K562 (cell line): ENCODE results near the gene CCDC148. TPM values are rescaled to one million over a fixed set of nuclear protein-coding genes. Genes with fewer than 3 reads are reported as not detected.
A peak's percentile ranks its signal among the peaks of the same experiment; 100 is the strongest.

Experiments used
- ATAC-seq: fragments of 200-7000 bp; cut with Tn5 transposase; 3 replicates; pipeline ENCODE4 v1.9.1; 2020; ENCODE audit warnings: moderate library complexity
- BruUV-seq: library from RNA; stranded (reverse); fragments of 400-500 nt; replicated peaks from 2 replicates; lab custom pipeline; 2021; lab: Mats Ljungman, UMichigan
- CTCF ChIA-PET: fragments of 300-600 bp; formaldehyde crosslinking; extraction: SDS; loops from one replicate; lab custom pipeline; 2021; ENCODE audit warnings: low intra/inter-chr PET ratio; lab: Yijun Ruan, JAX
- POLR2A ChIA-PET: fragments of 300-600, 350-650 bp; sonication (Branson Sonifier 250); formaldehyde crosslinking; extraction: SDS; loops from one replicate; lab custom pipeline; 2021; ENCODE audit warnings: antibody characterized with exemption, inconsistent platforms; lab: Yijun Ruan, JAX
- DNase-seq, 4 experiments: peaks; one replicate each; pipeline versions ENCODE4 v3.0.0 to v3.0.0-alpha.2; 2011 to 2018; ENCODE audit warnings: low spot score in 3 of 4, mixed read lengths in 3 of 4; ENCODE audit errors: extremely low read depth in 1 of 4
- FAIRE-seq: peaks from 2 replicates; lab custom pipeline; 2011; peaks lifted over from hg19 to GRCh38; lab: Jason Lieb, UNC
- H2AFZ ChIP-seq: 2 replicates; pipeline ENCODE4 v1.6.0; 2011; ENCODE audit warnings: low read depth, low read length, control low read depth, inconsistent platforms
- H3K27ac ChIP-seq: fragments of 200-600 bp; 3 replicates; pipeline ENCODE4 v1.8.0; 2011; ENCODE audit warnings: low read depth, mild to moderate bottlenecking, control low read depth, inconsistent platforms, low read length, moderate library complexity, mixed read lengths; ENCODE audit errors: extremely low read depth
- H3K27me3 ChIP-seq, 2 experiments: fragments of 300-600 bp in 1 of 2; 2 replicates in 1 of 2; 3 replicates in 1 of 2; pipeline versions ENCODE4 v1.6.0 to v1.8.0; 2011; ENCODE audit warnings: inconsistent platforms in 2 of 2, low read length in 2 of 2, mild to moderate bottlenecking in 1 of 2, mixed read lengths in 1 of 2, moderate library complexity in 1 of 2; ENCODE audit not compliant: control insufficient read depth in 2 of 2, insufficient read depth in 2 of 2
- H3K36me3 ChIP-seq: fragments of 300-600 bp; 3 replicates; pipeline ENCODE4 v1.8.0; 2011; ENCODE audit warnings: mild to moderate bottlenecking, low read length, inconsistent platforms; ENCODE audit not compliant: control insufficient read depth, insufficient read depth
- H3K4me1 ChIP-seq, 2 experiments: fragments of 200-600 bp in 1 of 2; replicated peaks in 1 of 2; 2 replicates in 1 of 2; 3 replicates in 1 of 2; pipeline versions ENCODE4 v1.5.1 to v1.8.0; 2011; ENCODE audit warnings: inconsistent platforms in 2 of 2, low read length in 2 of 2, mild to moderate bottlenecking in 1 of 2, mixed read lengths in 1 of 2, moderate library complexity in 1 of 2; ENCODE audit not compliant: control insufficient read depth in 2 of 2, insufficient read depth in 2 of 2
- H3K4me2 ChIP-seq: 2 replicates; pipeline ENCODE4 v1.6.1; 2011; ENCODE audit warnings: low read length, control low read depth, inconsistent platforms, mixed read lengths; ENCODE audit not compliant: insufficient read depth
- H3K4me3 ChIP-seq: fragments of 200-600 bp; sonication (generic), shearing (Covaris generic); 2 replicates; pipeline ENCODE4 v1.5.1; 2016; ENCODE audit warnings: control low read depth, inconsistent platforms
- H3K79me2 ChIP-seq: fragments of 200-600 bp; 3 replicates; pipeline ENCODE4 v1.8.0; 2011; ENCODE audit warnings: low read length, inconsistent platforms; ENCODE audit not compliant: control insufficient read depth, insufficient read depth
- H3K9ac ChIP-seq, 2 experiments: 2 replicates each; pipeline versions ENCODE4 v1.6.0 to v1.6.1; 2011; ENCODE audit warnings: low read depth in 2 of 2, low read length in 2 of 2, control low read depth in 1 of 2, inconsistent platforms in 1 of 2, mild to moderate bottlenecking in 1 of 2, mixed read lengths in 1 of 2; ENCODE audit not compliant: insufficient read depth in 1 of 2
- H3K9me1 ChIP-seq: one replicate; pipeline ENCODE4 v1.6.0; 2011; ENCODE audit warnings: inconsistent platforms, mild to moderate bottlenecking, low read length, moderate library complexity; ENCODE audit not compliant: control insufficient read depth, insufficient read depth
- H3K9me3 ChIP-seq: replicated peaks from 2 replicates; pipeline ENCODE4 v1.5.1; 2011; ENCODE audit warnings: low read depth, low read length, inconsistent platforms; ENCODE audit not compliant: control insufficient read depth, insufficient read depth
- H4K20me1 ChIP-seq: replicated peaks from 2 replicates; pipeline ENCODE4 v1.6.1; 2011; ENCODE audit warnings: low read length, inconsistent platforms, mixed read lengths; ENCODE audit not compliant: control insufficient read depth, insufficient read depth
- ATF3 ChIP-seq, 2 experiments: fragments of 450-650 bp in 1 of 2; sonication (generic) in 1 of 2; formaldehyde crosslinking in 1 of 2; IDR thresholded peaks in 1 of 2; conservative IDR thresholded peaks in 1 of 2; 2 replicates each; pipeline versions ENCODE4 v1.6.1 to v1.8.1; 2016 to 2023; ENCODE audit warnings: mild to moderate bottlenecking in 2 of 2, moderate library complexity in 2 of 2, inconsistent platforms in 1 of 2, missing genetic modification reagents in 1 of 2
- CXXC5 ChIP-seq: fragments of 250-450 bp; sonication (Bioruptor Pico); IDR thresholded peaks from 2 replicates; pipeline ENCODE4 v1.8.0; 2022; ENCODE audit warnings: inconsistent platforms, mild to moderate bottlenecking, moderate library complexity
- DPF2 ChIP-seq: fragments of 450-650 bp; IDR thresholded peaks from 2 replicates; pipeline ENCODE4 v1.6.1; 2016
- FOSL1 ChIP-seq: fragments of 200-800 bp; sonication (Bioruptor generic); conservative IDR thresholded peaks from 2 replicates; pipeline ENCODE4 v1.6.1; 2016; ENCODE audit warnings: missing genetic modification characterization, missing compliant biosample characterization
- HNRNPLL ChIP-seq: fragments of 200-400 bp; formaldehyde crosslinking; IDR thresholded peaks from 2 replicates; pipeline ENCODE4 v1.6.1; 2017; ENCODE audit warnings: low read length, low read depth, mild to moderate bottlenecking; ENCODE audit not compliant: poor library complexity, severe bottlenecking
- JUND ChIP-seq, 2 experiments: IDR thresholded peaks; 2 replicates in 1 of 2; 3 replicates in 1 of 2; pipeline ENCODE4 v1.6.1; 2011; ENCODE audit warnings: borderline replicate concordance in 2 of 2, low read depth in 2 of 2, low read length in 2 of 2, improper control_type of control experiment in 1 of 2, missing biosample characterization in 1 of 2, missing genetic modification characterization in 1 of 2, missing genetic modification reagents in 1 of 2
- SIN3A ChIP-seq, 2 experiments: fragments of 150-350 bp in 1 of 2; IDR thresholded peaks; 2 replicates each; pipeline ENCODE4 v1.6.1; 2011 to 2016; ENCODE audit warnings: borderline replicate concordance in 2 of 2, low read depth in 2 of 2, low read length in 2 of 2, mild to moderate bottlenecking in 2 of 2, moderate library complexity in 2 of 2; ENCODE audit not compliant: control insufficient read depth in 1 of 2
- SMAD4 ChIP-seq: fragments of 250-450 bp; sonication (Bioruptor Pico); conservative IDR thresholded peaks from 2 replicates; pipeline ENCODE4 v1.8.0; 2021; ENCODE audit warnings: inconsistent platforms, mild to moderate bottlenecking, moderate library complexity
- ZNF449 ChIP-seq: fragments of 250-450 bp; sonication (Bioruptor Pico); IDR thresholded peaks from 2 replicates; pipeline ENCODE4 v1.8.0; 2022; ENCODE audit warnings: moderate library complexity, mild to moderate bottlenecking, inconsistent platforms
- WGBS: fragments of 100-300 bp; shearing (Covaris generic); methylation state at CpG from one replicate; pipeline ENCODE4 v1.1.6; 2016; ENCODE audit warnings: low coverage, mixed read lengths; ENCODE audit not compliant: insufficient coverage; ENCODE audit errors: missing lambda C conversion rate; 5-methylcytosine and 5-hydroxymethylcytosine counted together
- in situ Hi-C: fragments of 300-500 bp; cut with MboI; formaldehyde crosslinking; loops from 4 replicates; pipeline ENCODE4 v1.15.0; 2018; ENCODE audit warnings: inconsistent platforms, mixed read lengths
- intact Hi-C: fragments of 100-400 bp; cut with micrococcal nuclease; formaldehyde crosslinking; loops from 2 replicates; pipeline ENCODE4 v1.14.2; 2022
- polyA plus RNA-seq, 8 experiments: library from polyadenylated mRNA; depleted of rRNA in 4 of 8; stranded (reverse) in 5 of 8; unstranded in 3 of 8; fragments of >200 nt; fragmentation: Nextera tagmentation in 2 of 8; fragmentation: Illumina TruSeq in 1 of 8; extraction: Ambion mirVana in 2 of 8; extraction: Trizol in 1 of 8; gene quantifications; 2 replicates each; pipeline versions ENCODE4 v1.2.1 to v1.2.3, GENCODE V29; 2011 to 2014; ENCODE audit warnings: inconsistent platforms in 1 of 8, missing spikeins in 1 of 8
- total RNA-seq, 7 experiments: library from RNA; depleted of rRNA in 6 of 7; stranded (reverse); fragments of >200 nt in 6 of 7; fragmentation: Illumina TruSeq in 2 of 7; extraction: Trizol in 2 of 7; gene quantifications; 2 replicates each; pipeline versions ENCODE4 v1.2.1 to v1.2.3, GENCODE V29; 2011 to 2021; ENCODE audit warnings: low replicate concordance in 1 of 7

The CCDC148 gene
- total and polyA plus RNA-seq, 9 of the 15 experiments (the other 6 are each of a cell fraction or from before 2014, with no cell fraction given): 0.10 to 1.4 (median 0.65) TPM

- Histone ChIP-seq H3K9me3 (no peaks in the 10 kb centered on the region), H3K4me2 (0 out of 2 replicates have a peak overlapping the region, but pooled peaks have one; percentile 5), H3K4me1 (peaks cover 3 to 23% of the 10 kb centered on the region in 2 experiments; a peak in 2 of 5 replicates), H3K4me3 (no peak overlapping the region), H3K27ac (no peak overlapping the region), H2AFZ (no peak overlapping the region), H3K9me1 (no peaks in the 10 kb centered on the region), H4K20me1 (peaks cover 10% of the 10 kb centered on the region), H3K27me3 (no peaks in the 10 kb centered on the region), H3K9ac (no peak overlapping the region), H3K79me2 (peaks cover 93% of the 10 kb centered on the region), H3K36me3 (no peaks in the 10 kb centered on the region)
- POLR2A ChIA-PET: no interaction called here
- in situ Hi-C loops (no loop called here), intact Hi-C loops (no loop called here)
- peak in 1 of 4 experiments; percentile 45 for DNase-seq
- WGBS: 12% methylated on average over 5 of the region's 5 CpGs
- ATAC-seq: peak; percentile 53
- BruUV-seq: no TSS peak
- CTCF ChIA-PET: no interaction called here
- peak; percentile 61 for FAIRE-seq
- TF ChIP-seq JUND (IDR thresholded peaks at IDR 0.05; ENCODE audit: borderline replicate concordance, low read depth, low read length): peak; percentile 29; the same call in 1 of the 2 replicates
- no peak; the same call in 2 of the 3 replicates for TF ChIP-seq JUND (tag; IDR thresholded peaks at IDR 0.05; ENCODE audit: borderline replicate concordance, low read depth, low read length)
- TF ChIP-seq HNRNPLL: no peak
- TF ChIP-seq FOSL1 (tag): peak; percentile 41; the same call in 1 of the 2 replicates
- 0 out of 2 replicates have a peak, but pooled peaks have one; percentile 23 for TF ChIP-seq DPF2
- TF ChIP-seq SMAD4 (CRISPR knock-in tag): 0 out of 2 replicates have a peak, but pooled peaks have one; percentile 18
- TF ChIP-seq SIN3A (IDR thresholded peaks at IDR 0.05; ENCODE audit: borderline replicate concordance in 2 of 2, control insufficient read depth in 1 of 2, low read depth in 2 of 2, low read length in 2 of 2): no peak
- TF ChIP-seq ATF3 (IDR thresholded peaks at IDR 0.05): peak; percentile 15; the same call in 1 of the 2 replicates
- no peak for TF ChIP-seq ATF3 (CRISPR knock-in tag; conservative IDR thresholded peaks at IDR 0.05)
- no peak for TF ChIP-seq ZNF449 (CRISPR knock-in tag)
- 0 out of 2 replicates have a peak, but pooled peaks have one; percentile 16 for TF ChIP-seq CXXC5 (CRISPR knock-in tag)
Measured at GRCh38 chr2:158486970-158487325, 30.4 kb upstream of the CCDC148 start.
